Activated CD4-positive, CD25-positive, alpha-beta regulatory T cell treated with anti-CD3 and anti-CD28 coated beads, Interleukin-2, amount 50 U/mL, for 16 hours (primary cell): Measurements from ENCODE around the gene PHOSPHO2.

Experiments
- DNase-seq: peaks from one replicate; pipeline ENCODE4 v3.0.0-alpha.2; 2020; ENCODE audit warnings: low read depth, low spot score

PHOSPHO2 gene

GRCh38 chr2:169694113-169694893, at the start of gene PHOSPHO2, which contains the start of gene CFAP210:
Gene PHOSPHO2 (plus strand): TSS chr2:169694469. CDS start chr2:169700972, 6,503 bp downstream.
Gene CFAP210 (minus strand): TSS chr2:169694405. CDS start chr2:169694327, 78 bp downstream.
- DNase-seq, result peak; percentile 98

- no peak for DNase-seq
Observed at GRCh38 chr2:169647496-169647895, 46.8 kb upstream of the PHOSPHO2 start.

- no peak for DNase-seq
Observed at GRCh38 chr2:169649278-169649677, 45.0 kb upstream of the PHOSPHO2 start.

- DNase-seq, result no peak
Observed at GRCh38 chr2:169653636-169654035, 40.6 kb upstream of the PHOSPHO2 start.

GRCh38 chr2:169656164-169656563, 38.1 kb upstream of the PHOSPHO2 start:
- DNase-seq, result no peak

GRCh38 chr2:169658877-169659276, 35.4 kb upstream of the PHOSPHO2 start:
- no peak for DNase-seq

- DNase-seq, result no peak
Observed at GRCh38 chr2:169659320-169659719, 34.9 kb upstream of the PHOSPHO2 start.

- no peak for DNase-seq
Observed at GRCh38 chr2:169661265-169661664, 33.0 kb upstream of the PHOSPHO2 start.

GRCh38 chr2:169662744-169663143, 31.5 kb upstream of the PHOSPHO2 start:
- DNase-seq, result no peak

GRCh38 chr2:169663247-169663646, 31.0 kb upstream of the PHOSPHO2 start:
- DNase-seq, result no peak

- no peak for DNase-seq
Observed at GRCh38 chr2:169664600-169664977, 29.7 kb upstream of the PHOSPHO2 start.

GRCh38 chr2:169664978-169665930, 29.0 kb upstream of the PHOSPHO2 start:
- no peak for DNase-seq

- DNase-seq, result no peak
Observed at GRCh38 chr2:169667583-169667982, 26.7 kb upstream of the PHOSPHO2 start.

GRCh38 chr2:169670215-169670651, 24.0 kb upstream of the PHOSPHO2 start:
- DNase-seq, result no peak

GRCh38 chr2:169670937-169671336, 23.3 kb upstream of the PHOSPHO2 start:
- no peak for DNase-seq

- DNase-seq, result no peak
Observed at GRCh38 chr2:169672406-169672805, 21.9 kb upstream of the PHOSPHO2 start.

GRCh38 chr2:169673106-169673505, 21.2 kb upstream of the PHOSPHO2 start:
- no peak for DNase-seq

GRCh38 chr2:169673921-169674320, 20.3 kb upstream of the PHOSPHO2 start:
- DNase-seq, result no peak

- no peak for DNase-seq
Observed at GRCh38 chr2:169676357-169676756, 17.9 kb upstream of the PHOSPHO2 start.

GRCh38 chr2:169676850-169677249, 17.4 kb upstream of the PHOSPHO2 start:
- DNase-seq, result no peak

GRCh38 chr2:169683054-169683424, 11.2 kb upstream of the PHOSPHO2 start:
- DNase-seq, result no peak

- no peak for DNase-seq
Observed at GRCh38 chr2:169683425-169684134, 10.7 kb upstream of the PHOSPHO2 start.
